NT2/D1 (cell line): ENCODE data around the gene PRRG2.

Experiments used
- SUZ12 ChIP-seq: IDR thresholded peaks from 2 replicates; pipeline ENCODE4 v1.6.1; 2011; ENCODE audit not compliant: insufficient read length, insufficient read depth; ENCODE audit errors: extremely low read depth
- YY1 ChIP-seq: IDR thresholded peaks from 2 replicates; pipeline ENCODE4 v1.6.1; 2011; ENCODE audit not compliant: insufficient read length, insufficient read depth
- ZNF274 ChIP-seq: IDR thresholded peaks from 2 replicates; pipeline ENCODE4 v1.6.1; 2011; ENCODE audit warnings: mild to moderate bottlenecking, low read depth, low read length

DNA sequence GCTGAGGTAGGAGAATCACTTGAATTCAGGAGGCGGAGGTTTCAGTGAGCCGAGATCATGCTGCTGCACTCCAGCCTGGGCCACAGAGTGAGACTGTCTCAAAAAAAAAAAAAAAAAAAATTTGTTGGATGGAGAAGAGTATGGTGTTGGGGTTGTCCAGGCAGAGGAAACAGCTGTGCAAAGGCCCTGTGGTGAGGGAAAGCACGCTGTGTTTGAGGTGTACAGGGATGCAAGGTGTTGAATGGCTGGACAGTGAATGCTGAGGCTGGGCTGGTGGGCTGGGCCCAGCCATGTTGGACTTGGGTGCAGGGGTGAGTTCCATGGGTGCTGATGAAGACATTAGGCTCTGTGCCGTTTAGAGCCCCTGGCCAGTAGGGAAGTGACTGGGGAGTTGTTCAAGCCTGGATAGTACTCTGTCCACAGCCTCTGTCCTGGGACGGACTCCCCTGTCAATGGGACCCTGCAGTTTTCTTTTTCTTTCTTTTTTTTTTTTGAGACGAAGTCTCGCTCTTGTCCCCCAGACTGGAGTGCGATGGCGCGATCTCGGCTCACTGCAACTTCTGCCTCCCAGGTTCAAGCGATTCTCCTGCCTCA, 28.5 kb downstream of the PRRG2 start:
- TF ChIP-seq ZNF274 (no peak), SUZ12 (no peak), YY1 (no peak)
